Endometrial microvascular endothelial cells (primary cell): ENCODE data around the gene ZNG1A. TPM values are rescaled to one million over a fixed set of nuclear protein-coding genes. Genes with fewer than 3 reads are reported as not detected.

Source experiments
- total RNA-seq: library from RNA; depleted of rRNA; stranded (reverse); fragments of >200 nt; gene quantifications from one replicate; pipeline ENCODE4 v1.2.3, GENCODE V29; 2015; ENCODE audit errors: inconsistent ontology term

ZNG1A gene
- total RNA-seq, 1 donor from 2014 or later = 24.8 TPM

Other genes starting within 250 kb of the ZNG1A start
- 2.7 TPM for gene WASHC1, start 149.6 kb downstream of the ZNG1A start, total RNA-seq
- not detected for gene FOXD4, start 60.6 kb downstream of the ZNG1A start, total RNA-seq
- gene DOCK8, start 35.8 kb upstream of the ZNG1A start, total RNA-seq = not detected